SU-DHL-6 (cell line): ENCODE data around the gene RRAD.

Experiments used
- EZH2phosphoT487 ChIP-seq: fragments of 200-600 bp; sonication (generic), shearing (Covaris generic); conservative IDR thresholded peaks from 2 replicates; pipeline ENCODE4 v1.6.1; 2018; ENCODE audit warnings: mild to moderate bottlenecking, antibody characterized with exemption, low read length, moderate library complexity, mixed read lengths
- TF ChIP-seq, protein P1 (sequence below): fragments of 200-600 bp; sonication (generic); IDR thresholded peaks from one replicate; pipeline ENCODE4 v1.5.1; 2017; ENCODE audit warnings: antibody characterized with exemption, mild to moderate bottlenecking, low read length, moderate library complexity; ENCODE audit not compliant: insufficient read depth, poor library complexity, severe bottlenecking

GRCh38 chr16:66878067-66878466, 47.3 kb downstream of the RRAD start:
- TF ChIP-seq EZH2phosphoT487 = no peak
- TF ChIP-seq, protein P1, sequence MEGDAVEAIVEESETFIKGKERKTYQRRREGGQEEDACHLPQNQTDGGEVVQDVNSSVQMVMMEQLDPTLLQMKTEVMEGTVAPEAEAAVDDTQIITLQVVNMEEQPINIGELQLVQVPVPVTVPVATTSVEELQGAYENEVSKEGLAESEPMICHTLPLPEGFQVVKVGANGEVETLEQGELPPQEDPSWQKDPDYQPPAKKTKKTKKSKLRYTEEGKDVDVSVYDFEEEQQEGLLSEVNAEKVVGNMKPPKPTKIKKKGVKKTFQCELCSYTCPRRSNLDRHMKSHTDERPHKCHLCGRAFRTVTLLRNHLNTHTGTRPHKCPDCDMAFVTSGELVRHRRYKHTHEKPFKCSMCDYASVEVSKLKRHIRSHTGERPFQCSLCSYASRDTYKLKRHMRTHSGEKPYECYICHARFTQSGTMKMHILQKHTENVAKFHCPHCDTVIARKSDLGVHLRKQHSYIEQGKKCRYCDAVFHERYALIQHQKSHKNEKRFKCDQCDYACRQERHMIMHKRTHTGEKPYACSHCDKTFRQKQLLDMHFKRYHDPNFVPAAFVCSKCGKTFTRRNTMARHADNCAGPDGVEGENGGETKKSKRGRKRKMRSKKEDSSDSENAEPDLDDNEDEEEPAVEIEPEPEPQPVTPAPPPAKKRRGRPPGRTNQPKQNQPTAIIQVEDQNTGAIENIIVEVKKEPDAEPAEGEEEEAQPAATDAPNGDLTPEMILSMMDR = no peak
